Activated T-cell treated with anti-CD3 and anti-CD28 coated beads, Interleukin-2, amount 50 U/mL, for 1 hour (primary cell): ENCODE data around the gene APBB2.
"Not testable (repeated sequence)": the region's sequence is repeated elsewhere in the genome, so short reads cannot be mapped to it uniquely, and the experiment has no call there.

Experiments
- DNase-seq: peaks from one replicate; pipeline ENCODE4 v3.0.0-alpha.2; 2020

The APBB2 gene

DNA sequence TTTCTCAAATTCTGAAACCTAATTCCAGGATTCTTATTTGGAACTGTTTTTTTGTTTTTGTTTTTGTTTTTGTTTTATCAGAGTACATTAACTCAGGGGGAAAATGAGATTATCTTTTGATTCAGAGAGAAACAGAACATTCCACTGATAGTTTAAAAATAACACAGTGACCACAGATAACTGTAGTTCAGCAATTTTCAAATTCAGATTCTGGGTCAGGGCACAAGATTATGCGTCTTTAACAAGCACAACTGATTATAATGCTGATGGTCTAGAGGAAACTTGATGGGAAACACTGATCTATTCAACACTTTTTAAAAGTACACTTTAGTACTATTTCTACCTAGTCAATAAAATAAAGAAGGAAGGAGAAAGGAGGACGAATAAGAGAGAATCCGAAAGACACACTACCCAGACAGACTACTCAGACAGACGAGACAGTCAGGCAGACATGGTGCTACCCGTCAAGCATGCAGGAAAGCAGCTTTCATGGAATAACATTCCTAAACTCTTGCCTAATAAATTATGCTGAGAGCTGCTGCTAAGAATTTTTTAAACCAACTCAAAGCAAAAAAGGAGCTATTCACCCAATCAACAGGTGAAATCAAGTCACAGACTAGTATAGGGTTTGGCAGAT, 59.0 kb downstream of the APBB2 start:
- no peak for DNase-seq

DNA sequence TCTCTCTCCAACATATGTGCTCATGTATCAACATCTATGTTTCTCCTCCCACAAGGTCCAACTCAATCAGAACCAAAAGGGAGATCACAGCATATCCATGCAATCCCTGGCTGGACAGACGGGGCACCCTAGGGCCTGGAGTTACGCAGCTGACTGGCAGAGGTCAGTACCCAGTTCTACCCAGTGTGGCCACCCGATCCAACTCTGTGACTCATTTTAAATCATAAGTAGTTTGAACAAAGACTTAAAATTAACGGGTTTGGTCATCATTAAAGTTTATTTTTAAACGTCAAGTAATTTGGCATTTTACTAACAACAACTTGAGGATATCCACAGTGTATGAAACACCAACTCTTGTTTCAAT, 59.5 kb downstream of the APBB2 start:
- no peak for DNase-seq

DNA sequence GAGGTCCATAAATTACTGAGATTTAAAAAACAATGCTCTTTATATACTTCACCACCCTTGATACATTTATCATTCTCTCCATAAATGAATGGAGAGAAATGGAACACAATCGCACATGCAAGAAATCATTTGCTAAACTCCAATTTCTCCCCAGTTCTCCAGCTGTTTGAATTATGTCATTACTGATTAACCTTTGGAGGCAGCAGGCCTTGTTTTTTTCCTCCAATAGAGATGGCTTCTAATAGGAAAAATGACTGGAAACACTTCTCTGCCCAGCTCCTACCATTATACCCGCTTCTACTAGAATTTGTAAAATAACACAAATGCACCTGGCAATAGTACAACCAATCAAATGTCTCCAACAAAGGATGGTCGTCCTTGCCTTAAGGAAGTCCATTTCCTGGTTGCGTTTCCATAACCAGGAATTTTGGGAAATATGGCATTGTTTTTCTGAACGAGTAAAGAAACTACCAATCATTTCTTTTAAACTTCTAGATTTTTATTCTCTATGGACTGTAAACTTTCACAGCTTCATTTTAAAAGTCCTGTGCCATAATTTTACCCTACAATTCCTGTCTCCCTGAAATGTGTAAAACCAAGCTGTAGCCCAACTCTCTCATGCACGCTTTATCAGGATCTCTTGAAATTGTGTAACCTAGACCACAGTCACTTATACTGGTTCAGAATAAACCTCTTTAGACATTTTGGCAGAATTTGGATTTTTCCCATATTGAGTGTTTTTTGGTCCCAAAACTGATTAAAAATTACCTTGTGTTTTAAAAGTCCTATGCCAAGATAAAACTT, 60.1 kb downstream of the APBB2 start:
- no peak for DNase-seq

DNA sequence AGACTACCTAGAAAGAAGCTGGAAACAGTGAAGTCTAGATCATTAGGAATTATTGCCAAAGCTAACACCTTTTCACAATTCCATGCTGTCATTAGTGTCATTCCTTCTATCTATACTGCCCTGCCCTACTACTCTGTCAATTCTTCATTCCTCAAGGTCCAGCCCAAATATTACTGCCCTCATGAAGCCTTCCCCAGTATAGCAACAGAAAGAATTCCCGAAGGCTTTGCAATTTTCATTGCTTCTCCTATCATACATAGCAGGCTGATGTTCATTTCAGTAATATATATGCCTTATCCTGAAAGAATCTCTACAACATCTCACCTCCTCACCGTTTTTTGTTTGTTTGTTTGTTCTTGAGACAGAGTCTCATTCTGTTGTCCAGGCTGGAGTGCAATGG, 63.9 kb downstream of the APBB2 start:
- DNase-seq = no peak

DNA sequence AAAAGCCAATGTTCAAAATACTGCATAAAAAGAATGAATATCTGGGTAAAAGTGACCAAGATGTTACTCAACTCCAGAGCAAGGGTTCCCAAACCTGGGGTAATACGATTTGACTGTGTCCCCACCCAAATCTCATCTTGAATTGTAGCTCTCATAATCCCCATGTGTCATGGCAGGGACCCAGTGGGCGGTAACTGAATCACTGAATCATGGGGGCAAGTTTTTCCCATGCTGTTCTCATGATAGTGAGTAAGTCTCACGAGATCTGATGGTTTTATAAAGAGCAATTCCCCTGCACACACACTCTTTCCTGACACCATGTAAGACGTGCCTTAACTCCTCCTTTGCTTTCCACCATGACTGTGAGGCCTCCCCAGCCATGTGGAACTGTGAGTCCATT, 64.8 kb downstream of the APBB2 start:
- not testable (repeated sequence) for DNase-seq

DNA sequence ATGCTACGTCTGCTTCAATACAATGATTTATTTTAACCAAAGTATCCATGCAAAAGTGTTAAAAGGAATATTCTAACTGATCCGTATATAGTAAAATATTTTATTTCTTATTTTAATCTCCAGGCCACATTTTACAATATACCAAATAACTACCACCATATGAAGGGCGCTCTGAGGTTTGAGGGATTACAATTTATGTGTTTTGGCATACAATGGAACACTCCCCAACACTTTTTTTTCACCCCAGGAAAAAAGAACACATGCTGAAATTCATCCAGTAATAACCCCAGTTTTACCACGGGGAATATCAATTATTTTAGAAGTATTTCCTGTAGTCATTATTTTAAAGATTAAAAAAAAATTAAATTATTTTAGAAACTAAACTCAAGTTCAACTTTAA, 65.4 kb downstream of the APBB2 start:
- no peak for DNase-seq

DNA sequence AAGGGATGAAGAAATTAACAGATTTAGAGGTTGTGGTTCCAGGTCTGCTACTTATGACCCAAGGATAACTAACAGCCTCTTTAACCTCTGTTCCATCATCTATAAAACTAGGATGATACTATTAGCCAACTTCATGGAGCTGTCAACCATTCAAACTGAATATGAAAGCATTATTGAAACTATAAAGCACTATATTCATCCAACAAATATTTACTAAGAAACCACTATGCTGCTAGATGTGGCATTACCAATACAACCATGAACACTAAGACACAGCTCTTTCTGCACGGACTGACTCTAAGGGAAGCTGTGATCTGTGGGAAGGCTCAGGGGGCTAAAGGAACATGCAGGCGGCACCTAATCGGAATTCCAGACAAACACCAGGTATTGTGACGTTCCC, 66.0 kb downstream of the APBB2 start:
- no peak for DNase-seq

DNA sequence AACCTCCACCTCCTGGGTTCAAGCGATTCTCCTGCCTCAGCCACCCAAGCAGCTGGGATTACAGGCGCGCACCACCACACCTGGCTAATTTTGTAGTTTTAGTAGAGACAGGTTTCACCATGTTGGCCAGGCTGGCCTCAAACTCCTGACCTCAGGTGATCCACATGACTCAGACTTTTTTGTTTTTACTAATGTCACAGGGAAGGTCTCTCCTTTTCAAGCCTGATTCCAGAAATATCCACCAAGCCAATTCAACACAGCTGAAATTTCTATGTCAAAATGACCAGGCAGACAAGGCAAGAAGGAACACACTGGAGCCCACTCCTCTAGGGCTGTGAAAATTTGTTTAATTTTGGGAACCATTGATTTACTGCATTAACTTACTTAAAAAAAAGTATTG, 66.8 kb downstream of the APBB2 start:
- DNase-seq = not testable (repeated sequence)

DNA sequence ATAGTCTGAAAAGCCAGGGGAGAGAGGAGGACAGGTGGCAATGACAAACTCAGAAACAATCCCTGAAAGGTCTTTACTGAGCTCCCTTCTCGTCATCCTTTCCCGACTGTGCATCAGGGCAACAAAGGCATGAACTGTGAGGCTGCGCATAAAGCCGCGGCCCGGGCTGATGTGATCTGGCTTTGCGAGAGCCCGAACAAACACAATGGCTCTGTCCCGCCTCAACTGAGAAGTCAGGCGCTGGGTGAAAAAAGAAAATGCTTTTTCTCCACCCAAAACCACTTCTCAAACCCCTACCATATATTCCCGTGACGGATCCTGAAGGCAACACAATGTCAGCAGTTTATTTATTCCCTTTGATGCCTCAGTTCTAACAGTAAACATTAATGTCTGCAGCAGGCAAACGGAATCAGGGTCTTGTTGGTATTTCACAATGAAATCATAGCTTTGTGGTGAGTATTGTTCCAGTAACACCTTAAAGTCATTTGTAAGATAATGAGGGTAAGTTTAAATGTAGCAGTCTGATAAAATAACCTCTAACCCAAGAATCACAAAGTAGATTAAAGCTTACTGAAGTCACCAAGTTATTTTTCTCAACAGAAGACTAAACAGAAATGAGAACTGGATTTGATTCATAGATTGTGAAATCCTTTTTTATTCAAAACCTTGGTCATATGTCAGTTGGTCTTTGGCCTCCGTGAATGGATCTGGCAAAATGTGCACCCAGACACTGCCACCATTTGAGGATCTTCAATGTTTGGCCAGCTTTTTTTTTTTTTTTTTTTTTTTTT, 67.4 kb downstream of the APBB2 start:
- no peak for DNase-seq

DNA sequence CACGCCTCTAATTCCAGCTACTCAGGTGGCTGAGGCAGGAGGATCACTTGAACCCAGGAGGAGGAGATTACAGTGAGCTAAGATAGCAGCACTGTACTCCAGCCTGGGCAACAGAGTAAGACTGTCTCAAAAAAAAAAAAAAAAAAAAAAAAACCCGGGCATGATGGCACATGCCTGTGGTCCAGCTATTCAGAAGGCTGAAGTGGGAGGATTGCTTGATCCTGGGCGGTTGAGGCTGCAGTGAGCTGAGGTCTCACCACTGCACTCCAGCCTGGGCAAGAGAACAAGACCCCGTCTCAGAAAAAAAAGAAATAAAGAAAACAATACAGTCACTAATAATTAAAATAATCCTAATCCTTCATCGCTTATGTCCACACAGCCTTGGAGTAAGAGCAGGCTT, 68.1 kb downstream of the APBB2 start:
- DNase-seq = no peak

DNA sequence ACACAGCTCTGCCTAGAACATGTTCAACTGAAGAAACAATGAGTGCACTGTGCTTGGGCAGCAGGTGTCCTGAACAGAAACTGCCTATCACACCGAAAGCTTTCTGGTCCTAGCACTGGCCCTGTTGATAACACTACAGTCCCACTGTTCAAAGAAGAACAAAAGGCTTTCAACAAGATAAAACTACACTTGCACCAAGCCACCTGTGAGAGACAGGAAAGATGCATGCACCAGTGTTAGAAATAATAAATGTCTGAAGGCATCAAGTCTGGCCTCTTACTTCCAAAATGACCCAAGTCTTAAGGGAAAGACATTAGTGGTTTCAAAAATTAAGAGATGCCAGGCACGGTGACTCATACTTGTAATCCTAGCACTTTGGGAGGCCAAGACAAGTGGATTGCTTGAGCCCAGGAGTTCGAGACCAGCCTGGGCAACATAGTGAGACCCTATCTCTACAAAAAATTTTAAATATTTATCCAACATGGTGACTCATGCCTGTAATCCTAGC, 68.7 kb downstream of the APBB2 start:
- DNase-seq = no peak

DNA sequence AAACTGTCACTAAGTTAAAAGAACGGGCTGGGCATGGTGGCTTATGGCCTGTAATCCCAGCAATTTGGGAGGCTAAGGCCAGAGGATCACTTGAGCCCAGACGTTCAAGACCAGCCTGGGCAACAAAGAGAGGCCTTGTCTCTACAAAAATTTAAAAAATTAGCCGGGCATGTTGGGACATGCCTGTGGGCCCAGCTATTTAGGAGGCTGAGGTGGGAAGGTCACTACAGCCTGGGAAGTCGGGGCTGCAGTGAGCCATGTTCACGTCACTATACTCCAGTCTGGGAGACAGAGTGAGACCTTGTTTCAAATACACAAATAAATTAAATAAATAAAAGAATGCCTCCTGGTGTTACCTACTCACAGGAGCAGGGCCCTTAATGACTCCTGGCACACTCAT, 69.5 kb downstream of the APBB2 start:
- DNase-seq = no peak

DNA sequence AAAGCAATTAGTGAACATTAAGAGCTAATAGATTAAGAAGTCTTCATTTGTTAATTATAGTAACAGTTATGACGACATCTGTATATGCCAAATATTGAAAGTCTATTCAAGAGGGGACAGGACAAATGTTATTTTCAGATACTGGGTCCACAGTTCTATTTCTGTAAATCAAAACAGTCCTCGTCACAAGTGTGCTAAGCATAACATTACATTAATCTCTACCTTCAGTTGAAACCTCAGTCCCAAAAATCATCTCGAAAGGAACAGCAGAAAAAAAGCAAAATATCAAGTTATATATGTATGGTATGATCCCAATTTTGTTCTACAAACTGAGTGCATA, 70.3 kb downstream of the APBB2 start:
- DNase-seq = no peak

DNA sequence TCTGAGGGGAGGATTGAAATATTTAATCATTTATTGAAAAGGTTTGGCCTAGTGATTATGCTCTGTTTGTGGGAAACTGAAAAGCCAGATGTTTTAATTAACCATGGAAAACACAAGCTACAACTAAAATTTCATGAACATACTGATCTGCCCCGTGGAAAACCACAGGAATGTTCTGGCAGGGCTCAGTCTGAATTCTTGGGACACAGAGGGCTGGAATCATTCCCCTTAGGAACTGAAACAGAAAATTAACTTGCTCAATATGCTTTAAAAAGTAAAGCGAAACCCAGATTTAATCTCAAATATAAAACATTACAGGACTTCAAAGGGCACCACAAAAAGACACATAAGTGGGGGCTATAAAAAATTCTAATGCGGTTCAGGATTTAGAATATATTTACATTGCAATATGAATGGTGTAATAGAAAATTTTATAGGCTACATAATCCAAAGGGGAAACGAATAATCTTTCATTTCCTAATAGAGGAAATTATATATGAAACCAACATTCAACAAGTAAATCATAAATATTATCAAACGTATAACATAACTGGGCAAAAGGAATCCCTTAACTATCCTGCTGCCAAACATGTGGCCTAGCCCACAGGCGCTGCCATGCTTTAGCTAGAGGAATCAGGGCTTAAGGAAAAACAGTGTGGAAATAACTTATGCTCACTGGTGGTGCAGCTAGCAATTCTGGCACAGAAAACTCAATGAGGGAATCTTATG, 70.9 kb downstream of the APBB2 start:
- no peak for DNase-seq

DNA sequence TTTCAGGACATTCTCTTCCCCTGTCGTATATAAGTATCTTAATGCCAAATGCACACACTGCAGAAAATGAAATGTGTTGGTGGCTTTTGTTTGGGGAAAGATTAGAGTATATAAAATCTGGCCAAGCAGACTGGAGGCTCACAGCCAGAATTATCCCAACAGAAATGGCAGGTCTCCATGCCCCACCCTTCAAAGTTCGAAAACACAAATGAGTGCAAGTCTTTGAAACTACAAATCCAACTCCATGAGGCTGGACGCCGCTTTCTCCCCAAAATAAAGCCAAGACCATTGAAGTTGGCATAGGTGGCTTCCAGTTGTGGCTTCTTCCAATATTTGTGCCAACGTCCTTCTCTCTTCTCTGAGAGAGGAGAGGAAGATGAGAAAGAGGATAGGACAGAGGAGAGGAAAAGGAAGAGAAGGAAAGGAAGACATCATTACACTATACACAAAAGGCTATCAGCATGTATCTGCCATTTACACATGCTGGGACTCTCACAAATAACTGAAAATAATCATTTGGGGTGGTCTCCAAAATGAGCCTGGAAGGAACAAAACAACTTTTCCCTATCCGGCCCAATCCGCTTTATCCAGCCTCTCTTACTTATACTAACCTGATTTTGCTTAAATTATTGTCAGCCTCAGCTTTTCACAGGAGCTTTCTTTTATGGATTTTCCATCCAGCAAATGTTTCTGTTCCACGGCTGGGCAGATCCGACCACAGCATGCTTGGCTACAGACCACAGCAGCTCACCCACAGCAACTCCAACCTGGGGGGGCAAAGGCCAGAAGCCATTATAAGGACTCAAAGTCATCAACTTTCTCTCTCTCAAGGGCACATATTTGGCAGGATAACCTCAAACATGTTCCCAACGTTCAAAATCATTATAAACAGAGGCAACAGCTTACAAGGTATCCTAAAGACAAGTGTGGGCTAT, 71.7 kb downstream of the APBB2 start:
- DNase-seq = no peak

DNA sequence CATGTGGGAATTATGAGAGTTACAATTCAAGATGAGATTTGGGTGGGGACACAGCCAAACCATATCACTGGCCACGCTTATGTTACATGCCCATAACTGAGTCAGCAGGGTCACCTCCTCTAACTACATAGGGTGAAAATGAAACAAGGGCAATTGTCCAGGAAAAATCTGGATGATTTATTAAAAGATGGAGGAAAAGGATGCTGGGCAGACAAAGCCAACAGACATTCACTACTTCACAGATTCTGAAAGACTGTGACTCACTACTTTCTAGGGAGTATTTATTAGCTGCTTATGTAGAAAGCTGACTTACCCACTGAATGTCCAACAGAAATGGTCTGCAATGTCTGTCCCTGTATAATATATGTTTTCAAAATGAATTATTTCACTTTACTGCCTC, 72.4 kb downstream of the APBB2 start:
- no peak for DNase-seq

DNA sequence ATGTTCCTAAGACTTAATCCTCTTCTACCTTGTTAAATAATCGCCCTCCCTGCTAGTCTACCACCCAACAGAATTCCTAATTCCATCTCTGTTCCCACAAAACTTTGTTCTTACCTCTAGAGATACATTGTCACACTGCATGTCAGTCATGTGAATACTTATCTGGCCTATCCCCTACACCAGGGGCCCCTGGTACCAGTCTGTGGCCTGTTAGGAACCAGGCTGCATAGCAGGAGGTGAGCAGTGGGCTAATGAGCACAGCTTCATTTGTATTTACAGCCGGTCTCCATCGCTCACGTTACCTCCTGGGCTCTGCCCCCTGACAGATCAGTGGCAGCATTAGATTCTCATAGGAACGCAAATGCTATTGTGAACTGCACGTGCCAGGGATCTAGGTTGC, 73.9 kb downstream of the APBB2 start:
- DNase-seq = no peak

DNA sequence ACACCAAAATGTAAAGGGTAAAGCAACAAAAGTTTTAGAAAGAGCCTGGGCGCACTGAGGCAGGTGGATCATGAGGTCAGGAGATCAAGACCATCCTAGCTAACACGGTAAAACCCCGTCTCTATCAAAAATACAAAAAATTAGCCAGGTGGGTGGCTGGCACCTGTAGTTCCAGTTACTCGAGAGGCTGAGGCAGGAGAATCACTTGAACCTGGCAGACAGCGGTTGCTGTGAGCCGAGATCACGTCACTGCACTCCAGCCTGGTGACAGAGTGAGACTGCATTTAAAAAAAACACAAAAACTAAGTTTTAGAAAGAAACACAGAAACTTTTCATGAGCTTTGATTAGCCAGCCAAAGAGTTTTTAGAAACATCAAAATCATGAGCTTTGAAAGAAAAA, 76.5 kb downstream of the APBB2 start:
- no peak for DNase-seq

DNA sequence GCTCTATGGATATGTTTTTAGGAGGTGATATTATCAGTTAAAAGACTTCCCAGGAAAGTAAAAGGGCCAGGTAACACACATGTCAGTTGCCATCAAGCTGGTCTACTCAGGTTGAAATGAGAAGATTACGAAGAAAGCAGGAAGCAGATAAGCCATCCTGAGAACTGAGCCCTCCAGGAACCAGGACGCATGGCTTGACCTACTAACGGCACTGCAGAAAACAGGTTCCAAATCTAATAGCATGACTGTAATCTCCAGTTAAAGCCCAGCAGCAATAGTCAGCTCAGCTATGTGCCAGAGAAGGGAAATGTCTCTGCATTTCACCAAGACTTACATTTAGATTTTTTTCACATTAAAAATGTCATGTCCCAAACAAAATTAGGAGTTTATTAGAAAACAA, 77.9 kb downstream of the APBB2 start:
- DNase-seq = no peak

DNA sequence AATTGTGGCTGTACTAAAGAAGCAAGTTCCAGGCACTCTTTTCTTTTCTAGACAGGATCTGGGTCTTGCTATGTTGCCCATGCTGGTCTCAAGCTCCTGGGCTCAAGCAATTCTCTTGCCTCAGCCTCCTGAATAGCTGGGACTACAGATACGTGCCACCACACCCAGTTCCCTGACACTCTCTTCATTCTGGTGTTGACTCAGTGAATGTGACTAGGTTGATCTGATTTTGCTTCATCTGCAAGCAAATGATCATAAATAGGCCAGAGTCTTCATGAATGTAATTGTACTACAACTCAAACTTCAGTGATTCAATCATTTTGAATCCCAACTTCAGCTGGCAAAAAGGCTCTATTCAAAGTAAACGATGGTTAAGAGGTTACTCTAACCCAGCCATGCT, 78.5 kb downstream of the APBB2 start:
- no peak for DNase-seq

DNA sequence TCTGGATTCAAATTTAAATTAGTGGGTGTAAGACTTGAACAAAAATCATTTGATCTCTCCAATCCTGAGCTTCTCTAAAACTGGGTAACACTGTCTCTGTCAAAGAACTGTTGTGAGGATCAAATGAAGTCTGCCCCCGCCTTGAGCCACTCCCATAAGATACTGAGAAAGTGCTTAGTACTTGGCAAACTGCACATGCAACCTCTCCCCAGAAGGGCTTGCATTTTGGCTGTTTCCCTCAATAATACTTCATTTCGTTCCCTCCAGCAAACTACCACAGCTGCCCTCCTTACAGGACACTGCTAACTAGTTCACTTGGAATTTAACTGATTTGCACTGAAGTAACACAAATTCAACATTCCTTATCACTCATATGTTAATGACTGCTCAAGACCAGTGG, 79.8 kb downstream of the APBB2 start:
- DNase-seq = no peak

DNA sequence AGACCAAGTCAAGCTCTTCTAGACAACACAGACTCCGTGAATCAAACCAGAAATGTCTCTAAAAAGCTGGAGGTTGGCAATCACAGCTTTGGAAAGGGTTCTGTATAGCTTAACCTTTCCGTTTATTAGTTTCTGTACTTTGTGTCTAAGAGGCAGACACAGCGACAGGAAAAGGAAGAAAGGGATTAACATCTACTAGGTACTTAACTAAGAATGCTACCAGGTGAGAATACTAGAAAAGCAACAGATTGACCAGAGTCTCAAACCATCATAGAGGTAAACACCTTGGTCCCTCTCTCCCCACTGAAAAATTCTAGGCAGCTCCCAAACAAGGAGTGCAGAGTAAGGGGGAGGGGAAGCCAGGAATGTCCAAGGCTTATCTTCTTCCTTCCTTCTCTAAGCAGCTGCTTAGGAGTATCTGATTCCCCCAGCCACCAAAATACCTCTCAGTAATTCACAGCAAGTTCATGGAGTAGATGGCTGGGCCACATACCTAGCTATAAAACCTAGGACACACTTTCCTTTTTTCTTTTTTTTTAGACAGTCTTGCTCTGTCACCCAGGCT, 80.8 kb downstream of the APBB2 start:
- no peak for DNase-seq
